Esophagus squamous epithelium (tissue), 4 donors: ENCODE measurements around the gene PTDSS2.

Source experiments
- CTCF ChIP-seq, 6 experiments: fragments of 450-650 bp in 4 of 6; fragments of 200-600 bp in 2 of 6; sonication (generic) in 2 of 6; IDR thresholded peaks; one replicate each; pipeline ENCODE4 v1.5.1; 2016 to 2019; ENCODE audit warnings: antibody characterized with exemption in 6 of 6, mild to moderate bottlenecking in 4 of 6, moderate library complexity in 4 of 6
- POLR2A ChIP-seq, 4 donors: fragments of 450-650 bp; IDR thresholded peaks; one replicate each; pipeline ENCODE4 v1.6.1; 2017; ENCODE audit warnings: antibody characterized with exemption in 4 of 4, mild to moderate bottlenecking in 4 of 4, moderate library complexity in 3 of 4

GRCh38 chr11:452916-453527 lies 2.9 kb downstream of the PTDSS2 start:
- TF ChIP-seq CTCF (IDR thresholded peaks at IDR 0.05) (no peak), POLR2A (IDR thresholded peaks at IDR 0.05) (no peak)
